Measurements from ENCODE around the gene CADPS2.

GRCh38 chr7:122329145-122329802, 557.0 kb downstream of the CADPS2 start:
- no peak for TF ChIP-seq TCF12 (IDR thresholded peaks at IDR 0.05; ENCODE audit: low read depth, low read length)
- no peak for TF ChIP-seq JUNB (IDR thresholded peaks at IDR 0.05)
- no peak for TF ChIP-seq TAF1 (IDR thresholded peaks at IDR 0.05; ENCODE audit: borderline replicate concordance, low read depth, low read length)
